SH-SY5Y (cell line): ENCODE data around the gene PIGN.

Experiments used
- GATA2 ChIP-seq: IDR thresholded peaks from 2 replicates; pipeline ENCODE4 v1.6.1; 2011; ENCODE audit warnings: mild to moderate bottlenecking, low read depth, low read length
- GATA3 ChIP-seq: IDR thresholded peaks from 2 replicates; pipeline ENCODE4 v1.6.1; 2011; ENCODE audit warnings: low read depth, mild to moderate bottlenecking, low read length, moderate library complexity

DNA sequence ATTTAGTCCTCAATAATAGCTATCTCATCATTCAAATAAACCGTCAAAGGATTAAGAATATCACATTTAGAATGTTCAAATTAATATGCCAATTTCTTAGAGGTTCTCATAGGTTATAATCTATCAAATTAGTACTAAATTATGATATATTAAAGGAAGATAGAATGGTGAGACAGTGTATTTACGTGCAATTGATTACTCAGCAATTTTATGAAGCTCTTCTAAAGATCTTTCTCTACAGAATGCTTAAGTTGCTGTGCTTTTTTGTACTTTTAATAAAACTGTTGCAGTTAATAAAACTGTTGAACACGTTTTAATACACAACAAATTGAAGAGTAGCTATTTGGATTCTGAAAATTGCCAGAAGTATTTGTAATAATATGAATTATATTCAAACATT, 39.2 kb upstream of the PIGN start:
- no peak for TF ChIP-seq GATA2
- no peak for TF ChIP-seq GATA3
